GM18498 (cell line): Measurements from ENCODE around the gene IL13RA2.

Experiments used
- ATAC-seq: cut with Tn5 transposase; IDR thresholded peaks from one replicate; pipeline ENCODE4 v1.9.1; 2021; ENCODE audit warnings: mild to moderate bottlenecking, moderate library complexity; ENCODE audit not compliant: unreplicated experiment

The IL13RA2 gene, protein sequence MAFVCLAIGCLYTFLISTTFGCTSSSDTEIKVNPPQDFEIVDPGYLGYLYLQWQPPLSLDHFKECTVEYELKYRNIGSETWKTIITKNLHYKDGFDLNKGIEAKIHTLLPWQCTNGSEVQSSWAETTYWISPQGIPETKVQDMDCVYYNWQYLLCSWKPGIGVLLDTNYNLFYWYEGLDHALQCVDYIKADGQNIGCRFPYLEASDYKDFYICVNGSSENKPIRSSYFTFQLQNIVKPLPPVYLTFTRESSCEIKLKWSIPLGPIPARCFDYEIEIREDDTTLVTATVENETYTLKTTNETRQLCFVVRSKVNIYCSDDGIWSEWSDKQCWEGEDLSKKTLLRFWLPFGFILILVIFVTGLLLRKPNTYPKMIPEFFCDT

DNA sequence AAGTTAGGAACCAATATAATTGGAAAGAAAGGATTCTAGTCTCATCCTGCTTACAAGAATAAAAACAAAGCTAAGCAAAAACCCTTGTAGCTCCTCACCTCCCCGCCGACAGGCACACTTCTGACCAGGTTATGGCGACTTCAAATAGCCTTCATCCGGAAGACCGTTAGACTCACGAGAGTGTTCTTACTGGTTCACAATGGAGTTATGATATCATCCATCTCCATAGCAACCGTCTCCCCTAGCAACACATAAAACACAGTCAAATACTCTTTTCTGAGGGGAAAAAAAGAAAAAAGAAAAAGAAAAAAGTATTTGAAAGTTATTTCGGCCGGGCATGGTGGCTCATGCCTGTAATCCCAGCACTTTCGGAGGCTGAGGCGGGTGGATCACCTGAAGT lies at the start of gene IL13RA2:
Gene IL13RA2 (minus strand): TSS at position 162 of the 400 bp plus-strand sequence. CDS start 347 bp downstream, outside the sequence.
- ATAC-seq = no peak

DNA sequence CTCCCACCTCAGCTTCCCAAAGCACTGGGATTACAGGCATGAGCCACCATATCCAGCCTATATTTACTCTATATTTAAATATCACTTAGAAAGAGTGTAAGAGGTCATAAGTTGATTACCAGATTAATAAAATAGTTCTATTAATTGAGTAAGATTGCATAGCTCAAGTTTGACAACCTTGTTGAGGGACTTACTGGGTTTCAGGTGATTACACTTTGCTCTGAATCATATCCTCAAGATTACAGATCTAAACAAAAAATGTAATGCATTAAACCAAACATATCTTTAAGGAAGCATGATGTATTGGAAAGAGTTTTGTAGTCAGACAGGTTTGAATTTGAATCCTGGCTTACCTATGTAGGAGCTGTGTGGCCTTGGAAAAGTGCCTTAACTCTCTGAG lies 47.9 kb upstream of the IL13RA2 start:
- ATAC-seq = no peak

DNA sequence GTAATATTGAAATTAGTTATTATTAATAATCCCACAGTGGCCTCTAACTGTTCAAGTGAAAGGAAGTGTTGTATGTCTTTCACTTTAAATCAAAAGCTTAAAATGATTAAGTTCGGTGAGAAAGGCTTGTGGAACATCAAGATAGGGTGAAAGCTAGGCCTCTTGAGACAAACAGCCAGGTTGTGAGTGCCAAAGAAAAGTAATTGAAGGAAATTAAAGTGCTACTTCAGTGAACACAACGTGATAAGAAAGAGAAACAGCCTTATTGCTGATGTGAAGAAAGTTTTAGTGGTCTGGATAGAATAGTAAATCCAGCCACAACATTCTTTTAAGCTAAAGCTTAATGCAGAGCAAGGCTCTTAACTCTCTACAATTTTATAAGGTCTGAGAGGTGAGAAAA lies 42.6 kb upstream of the IL13RA2 start:
- no peak for ATAC-seq

DNA sequence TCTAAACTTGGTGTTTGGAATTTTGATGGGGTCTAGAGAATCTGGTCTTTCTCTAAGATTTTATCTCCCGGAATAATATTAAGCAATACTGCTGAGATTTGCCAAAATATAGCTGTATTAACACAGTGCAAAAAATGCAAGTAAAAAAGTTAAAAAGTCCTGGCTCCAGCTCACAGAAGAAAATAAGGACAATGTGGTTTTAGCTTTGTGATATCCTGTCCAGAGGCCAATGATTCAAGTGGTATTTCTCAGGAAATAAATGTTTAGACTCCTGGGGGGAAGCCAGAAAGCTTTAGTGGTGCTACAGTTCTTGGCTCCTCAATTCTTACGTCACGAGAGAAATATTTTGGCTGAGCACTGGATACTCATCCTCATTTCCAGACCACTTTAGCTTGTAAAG lies 40.9 kb upstream of the IL13RA2 start:
- ATAC-seq = no peak

DNA sequence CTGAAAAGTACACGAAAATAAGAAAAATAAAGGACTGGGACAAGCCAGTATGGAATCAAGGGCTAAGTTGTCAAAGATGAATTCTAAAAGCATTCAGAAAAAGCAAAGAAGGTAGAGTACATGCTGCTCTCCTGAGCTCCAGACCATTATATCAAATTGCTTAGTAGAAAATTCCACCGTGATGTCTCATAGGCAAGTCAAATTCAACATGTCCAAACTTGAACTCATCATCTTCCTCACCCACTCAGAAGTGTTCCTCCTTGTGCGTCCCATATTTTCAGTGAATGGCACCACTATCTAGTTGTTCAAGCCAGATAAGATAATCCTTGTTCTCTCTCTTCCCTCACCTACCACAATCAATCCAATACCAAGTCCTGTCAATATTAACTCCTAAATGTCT lies 37.5 kb upstream of the IL13RA2 start:
- ATAC-seq = no peak

DNA sequence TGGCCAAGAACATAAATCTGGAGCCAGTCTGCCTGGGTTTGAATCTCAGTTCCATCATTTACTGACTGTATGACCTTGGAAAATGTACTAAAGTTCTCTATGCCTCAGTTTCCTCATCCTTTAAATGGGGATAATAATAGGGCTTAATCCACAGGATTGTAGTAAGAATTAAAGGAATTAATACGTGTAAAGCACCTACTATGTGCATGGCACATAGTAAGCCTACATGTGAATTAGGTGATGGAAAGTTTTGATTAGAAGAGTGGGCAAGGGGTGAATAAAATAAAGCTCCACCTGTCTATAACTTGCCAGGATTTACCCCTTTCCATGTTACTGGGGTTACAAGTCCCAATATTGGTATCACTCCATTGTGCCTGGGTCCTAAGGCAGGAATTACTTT lies 35.8 kb upstream of the IL13RA2 start:
- ATAC-seq = no peak

DNA sequence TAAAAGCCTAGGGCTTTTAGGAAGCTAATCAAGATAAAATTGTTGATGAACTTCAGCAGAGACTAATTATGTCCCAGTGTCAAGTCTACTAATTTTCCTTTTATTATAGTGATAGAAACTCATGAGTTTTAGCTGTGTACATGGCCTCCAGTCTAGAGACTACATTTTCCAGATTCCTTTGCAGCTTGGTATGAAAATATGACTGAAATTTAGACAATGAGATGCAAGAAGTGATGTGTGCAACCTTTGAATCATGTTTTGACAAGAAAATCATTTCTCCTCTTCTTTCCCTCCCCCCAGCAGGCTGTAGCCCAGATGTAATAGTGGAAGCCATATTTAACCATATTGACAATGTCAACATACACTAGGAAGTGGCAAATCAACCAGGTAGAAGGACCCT lies 30.3 kb upstream of the IL13RA2 start:
- ATAC-seq = no peak

DNA sequence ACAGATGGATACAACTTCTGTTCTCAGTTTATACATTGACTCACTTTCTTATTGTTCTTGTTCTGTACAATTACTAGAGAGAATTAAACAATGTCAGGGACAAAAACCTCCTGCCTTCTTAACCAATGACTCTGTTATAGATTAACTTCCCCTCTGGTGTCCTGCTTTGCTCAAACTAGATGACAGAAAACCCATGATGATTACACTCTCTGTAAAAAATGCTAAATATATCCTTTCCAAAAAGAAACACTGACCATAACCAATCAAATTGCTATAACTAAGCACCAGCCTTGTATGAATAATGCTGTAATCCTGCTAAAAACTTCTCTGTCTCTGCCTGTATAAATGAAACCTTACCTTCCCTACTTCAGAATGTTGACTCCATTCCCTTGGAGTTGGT lies 29.8 kb upstream of the IL13RA2 start:
- no peak for ATAC-seq

DNA sequence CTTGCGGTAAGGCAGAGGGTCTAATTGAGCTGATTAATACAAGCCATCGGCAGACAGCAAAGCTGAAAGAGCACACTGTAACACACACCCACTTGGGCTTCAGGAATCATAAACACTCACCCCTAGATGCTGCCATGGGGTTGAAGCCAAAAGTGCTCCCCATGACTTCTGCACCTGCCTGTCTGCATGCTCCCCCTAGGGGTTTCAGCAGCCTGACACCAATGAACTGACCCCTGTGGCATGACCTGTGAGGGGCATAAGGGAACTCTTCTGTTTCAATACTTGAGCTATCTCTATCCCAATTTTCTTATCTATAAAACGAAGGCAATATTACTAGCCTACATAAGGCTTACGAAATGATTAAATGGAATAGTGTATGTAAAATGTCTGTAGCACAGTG lies 23.0 kb upstream of the IL13RA2 start:
- ATAC-seq = no peak

DNA sequence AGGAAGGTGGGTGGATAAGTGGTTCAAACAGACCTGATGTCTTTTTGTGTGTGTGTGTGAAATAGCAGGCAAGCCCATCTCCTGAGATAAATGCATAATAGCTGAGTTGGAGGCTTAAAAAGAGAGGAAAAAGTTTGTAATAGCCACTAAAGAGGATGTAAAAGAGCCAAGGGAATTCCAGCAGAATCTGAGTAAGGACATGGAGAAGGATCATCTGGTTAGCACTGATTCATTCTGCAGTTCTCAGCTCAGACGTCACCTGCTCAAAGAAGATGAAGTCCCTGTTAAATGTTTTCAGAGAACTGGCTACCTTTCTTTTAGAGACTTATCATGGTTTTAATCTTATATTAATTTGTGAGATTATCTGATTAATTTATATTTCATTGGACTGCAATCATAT lies 21.0 kb upstream of the IL13RA2 start:
- ATAC-seq = no peak

DNA sequence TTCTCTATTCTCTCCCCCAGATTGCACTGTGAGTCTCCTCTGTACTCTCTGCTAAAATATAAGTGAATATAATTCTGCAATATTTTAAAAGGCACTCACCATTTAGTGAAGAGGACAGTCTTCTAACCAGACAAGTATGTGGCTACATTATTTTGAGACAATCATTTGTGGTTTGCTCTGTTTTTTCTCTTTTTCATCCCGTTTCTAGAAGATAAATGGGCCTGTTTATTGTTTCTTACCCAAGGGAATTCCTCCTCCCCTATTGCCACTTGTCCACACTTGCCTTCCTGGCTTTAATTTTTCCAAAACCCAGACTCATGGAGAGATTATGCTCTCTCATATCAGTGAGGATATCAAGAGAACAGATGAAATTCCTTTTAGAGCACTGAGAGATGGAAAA lies 18.6 kb upstream of the IL13RA2 start:
- no peak for ATAC-seq

DNA sequence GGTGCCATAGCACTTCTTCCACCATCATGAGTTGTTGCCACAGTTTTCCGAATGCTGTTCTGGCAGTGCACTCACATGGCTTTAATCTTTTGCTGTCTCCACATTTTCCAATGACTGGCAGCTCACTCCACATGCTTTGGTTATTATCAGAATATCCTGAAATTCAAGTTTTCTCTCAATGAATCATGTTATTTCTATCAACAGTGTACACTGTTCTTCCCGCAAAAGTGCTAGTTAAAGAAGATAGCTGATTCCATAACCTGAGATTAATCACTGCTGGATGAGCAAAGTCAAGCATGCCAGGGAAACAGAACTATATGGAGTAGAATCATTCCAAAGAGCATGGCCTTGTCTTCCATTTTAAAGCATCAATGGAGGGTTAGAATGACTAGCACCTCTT lies 14.6 kb upstream of the IL13RA2 start:
- ATAC-seq = no peak

DNA sequence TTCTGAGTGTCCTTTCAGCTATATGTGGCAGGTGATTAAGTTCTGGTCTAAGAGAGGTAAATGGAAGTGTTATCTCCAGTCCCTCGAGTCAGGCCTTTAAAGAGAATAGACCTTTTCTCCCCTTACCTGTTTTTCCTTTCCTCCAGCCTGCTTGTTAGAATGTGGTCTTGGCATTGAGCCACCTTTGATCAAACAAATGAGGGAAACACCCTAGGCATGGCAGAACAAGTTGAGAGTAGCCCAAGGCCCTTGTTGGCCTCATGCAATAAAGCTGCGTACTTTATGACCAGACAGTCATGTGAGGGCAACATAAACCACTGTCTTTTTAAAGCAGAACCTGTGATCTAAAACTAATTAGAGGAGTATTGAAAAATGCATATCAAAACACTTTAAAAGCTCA lies 13.2 kb upstream of the IL13RA2 start:
- ATAC-seq = no peak

DNA sequence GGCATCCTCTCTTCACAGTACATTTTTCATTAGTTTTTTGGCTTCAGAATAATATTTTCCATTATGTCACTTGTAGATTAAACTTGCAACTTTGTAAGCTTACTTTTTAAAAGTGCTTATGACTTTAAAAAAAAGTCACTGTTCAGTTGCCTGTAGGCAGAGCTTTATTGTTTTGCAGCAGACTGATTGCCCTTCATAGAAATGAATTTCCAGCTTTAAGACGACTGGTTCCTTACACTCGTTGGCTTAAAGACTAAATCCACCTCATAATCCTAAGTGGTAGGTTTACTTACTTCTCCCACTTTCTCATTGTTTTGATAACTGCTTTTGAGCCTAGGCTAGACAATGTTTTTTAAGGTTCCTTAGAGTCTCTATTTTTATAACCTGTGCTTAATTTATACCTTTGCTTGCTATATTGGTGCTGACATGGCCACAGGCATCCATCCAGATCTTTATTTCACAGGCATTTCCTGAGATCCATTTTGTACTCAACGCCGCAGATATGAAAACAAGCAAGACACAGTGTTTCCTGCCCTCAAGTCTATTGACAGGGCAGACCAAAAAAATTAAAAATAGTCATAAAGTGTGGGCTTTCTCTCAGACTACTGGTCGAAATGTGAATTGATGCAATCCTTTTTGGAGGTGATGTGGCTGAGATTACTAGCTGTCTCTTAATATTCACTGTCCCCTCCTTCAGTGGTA lies 12.6 kb upstream of the IL13RA2 start:
- ATAC-seq = no peak

DNA sequence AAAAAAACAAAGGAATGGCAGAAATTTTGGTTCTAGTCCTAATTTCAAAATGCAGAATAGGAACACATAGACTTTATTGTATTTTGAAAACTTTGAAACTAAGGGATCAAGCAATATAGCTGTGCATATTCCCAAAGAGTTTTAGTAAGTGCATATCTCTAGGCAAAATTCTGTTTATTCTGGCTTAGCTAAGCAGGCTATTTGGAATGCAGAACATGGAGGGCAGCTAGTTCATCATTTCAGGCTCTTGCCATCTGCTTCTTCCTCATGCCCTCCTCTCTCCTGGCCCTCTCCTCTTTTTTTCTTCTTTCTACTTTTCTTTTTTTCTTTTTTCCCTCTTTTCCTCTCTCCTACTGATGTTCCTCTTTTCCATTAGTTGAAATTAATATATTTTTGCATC lies 12.0 kb upstream of the IL13RA2 start:
- ATAC-seq = no peak

DNA sequence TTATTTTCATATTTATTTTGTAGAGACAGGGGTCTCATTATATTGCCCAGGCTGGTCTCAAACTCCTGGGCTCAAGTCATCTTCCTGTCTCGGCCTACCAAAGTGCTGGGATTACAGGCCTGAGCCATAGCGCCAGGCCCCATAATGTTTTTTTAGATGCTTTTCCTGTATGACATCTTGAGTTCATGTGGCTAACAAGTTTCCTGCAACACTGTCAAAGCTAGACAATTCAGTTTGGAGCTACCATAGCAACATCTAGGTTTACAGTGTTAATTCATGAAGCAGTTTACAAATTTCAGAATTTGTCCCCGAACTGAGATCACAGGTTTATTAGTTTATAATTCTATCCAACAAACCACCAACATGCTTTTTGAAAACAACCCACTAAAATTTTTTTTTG lies 6.4 kb upstream of the IL13RA2 start:
- no peak for ATAC-seq

DNA sequence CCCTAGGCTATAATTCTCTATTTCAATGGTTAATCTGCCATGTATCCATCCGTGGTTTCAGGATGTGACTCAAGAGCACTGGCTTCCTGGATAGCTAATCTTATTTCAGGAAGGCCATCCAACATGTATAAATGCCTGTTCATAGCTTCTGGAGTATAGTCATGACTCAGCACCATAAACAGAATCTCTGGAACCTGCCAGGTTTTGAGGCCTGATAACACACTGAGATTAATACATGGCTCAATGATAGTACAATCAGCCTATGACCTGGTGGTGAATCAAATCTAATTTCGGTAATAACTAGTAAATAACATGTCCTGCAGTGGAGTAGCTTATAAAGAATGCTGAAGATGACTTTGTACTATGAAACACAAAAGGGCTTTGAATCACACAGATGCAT lies 5.7 kb upstream of the IL13RA2 start:
- ATAC-seq = no peak

DNA sequence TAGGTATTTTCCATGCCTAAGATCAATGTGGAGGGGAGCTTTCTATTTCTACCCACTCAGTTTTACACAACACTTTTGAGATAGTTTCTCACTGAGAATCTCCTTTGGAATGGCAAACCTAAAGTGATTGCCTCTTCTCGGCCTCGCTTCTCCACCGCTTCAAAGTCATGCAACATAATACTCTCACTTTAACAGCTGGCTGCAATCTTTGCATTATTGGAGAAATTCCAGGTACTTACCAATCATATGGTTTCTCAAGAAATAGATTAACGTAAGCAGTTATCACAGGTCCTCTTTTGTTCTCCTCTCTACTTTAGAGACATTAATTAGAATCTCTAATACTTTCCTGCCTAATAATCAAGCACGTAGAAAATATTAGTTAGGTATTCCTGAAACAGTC lies 3.7 kb upstream of the IL13RA2 start:
- no peak for ATAC-seq

DNA sequence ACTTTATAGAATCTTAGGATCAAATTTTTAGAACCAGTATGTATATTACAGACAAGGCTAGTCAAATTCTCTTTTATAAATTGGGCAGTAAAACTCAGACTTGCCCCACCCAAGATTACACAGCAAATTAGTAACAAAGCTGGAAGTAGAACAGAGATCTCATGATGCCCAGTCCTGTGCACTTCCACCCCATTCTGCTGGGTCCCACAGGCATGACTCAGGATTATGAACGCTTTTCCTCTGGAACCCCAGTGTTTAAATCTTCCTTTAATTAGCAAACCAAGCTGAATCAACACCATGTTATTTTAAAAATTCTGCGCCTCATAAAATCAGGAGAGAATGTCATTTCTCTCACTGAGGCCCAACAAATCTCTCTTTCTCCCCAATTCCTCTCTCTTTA lies 1.5 kb upstream of the IL13RA2 start:
- ATAC-seq = no peak

DNA sequence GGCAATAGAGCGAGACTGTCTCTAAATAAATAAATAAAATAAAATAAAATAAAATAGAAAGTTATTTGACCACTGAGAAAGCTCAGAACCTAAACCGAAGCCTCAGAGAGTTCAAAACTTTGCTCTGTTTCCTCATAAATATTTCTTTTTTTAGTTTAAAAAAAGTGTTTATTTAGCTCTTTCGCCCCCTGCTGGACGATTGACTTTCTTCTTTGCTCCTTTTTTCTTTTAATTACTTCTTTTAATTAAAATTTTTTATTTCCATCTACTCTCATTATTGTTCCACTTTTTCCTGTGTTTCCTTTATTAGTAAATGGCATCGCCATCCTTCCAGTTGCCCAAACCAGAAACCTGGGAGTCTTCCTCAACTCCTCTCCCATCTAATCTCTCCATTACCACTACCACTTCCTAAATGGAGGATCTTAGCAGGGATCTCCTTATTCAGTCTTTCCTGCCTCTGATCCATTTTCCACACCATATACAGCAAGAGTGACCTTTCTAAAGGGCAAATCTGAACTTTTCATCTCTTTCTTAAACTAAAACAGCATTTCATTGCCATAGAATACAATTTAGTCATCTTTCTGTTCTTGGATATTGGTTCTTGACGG lies 728 bp upstream of the IL13RA2 start:
- no peak for ATAC-seq

DNA sequence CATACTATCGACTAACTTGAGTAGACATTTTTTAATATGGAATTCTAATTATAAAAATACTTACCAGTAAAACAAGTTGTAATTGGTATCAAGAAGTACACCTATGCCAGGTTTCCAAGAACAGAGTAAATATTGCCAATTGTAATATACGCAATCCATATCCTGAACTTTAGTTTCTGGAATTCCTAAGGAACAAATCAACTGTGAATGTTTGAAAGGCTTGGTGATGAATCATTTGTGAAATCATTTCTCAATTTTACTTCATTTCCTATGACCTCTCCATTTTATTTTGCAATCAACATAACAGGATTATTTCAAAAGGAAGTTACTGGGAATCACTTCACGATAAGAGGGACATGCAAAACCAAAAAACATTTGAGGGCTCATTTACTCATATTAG lies 3.7 kb downstream of the IL13RA2 start:
- ATAC-seq = no peak

DNA sequence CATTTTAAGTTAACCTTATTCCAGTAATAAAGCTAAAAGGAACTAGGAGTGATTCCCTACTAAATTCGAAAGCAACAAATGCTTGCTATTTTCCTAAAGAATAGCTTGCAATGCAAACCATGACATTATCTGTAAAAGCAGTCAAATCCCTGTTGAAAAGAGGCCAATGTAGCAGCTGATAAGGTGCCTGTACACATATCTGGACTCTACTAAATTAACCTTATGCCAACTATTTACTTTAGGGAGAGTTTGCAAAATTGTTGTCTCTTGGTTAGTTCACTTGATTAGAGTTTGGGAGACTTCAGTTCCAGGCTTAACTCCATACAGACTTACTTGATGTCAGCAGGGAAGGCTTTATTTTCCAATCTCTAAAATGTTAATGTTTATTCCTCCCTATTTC lies 6.0 kb downstream of the IL13RA2 start:
- no peak for ATAC-seq
